Loucy (cell line): ENCODE results near the gene PPP1R15B.

Experiments
- H2AFZ ChIP-seq: fragments of 200-600 bp; sonication (generic); 2 replicates; pipeline ENCODE4 v1.6.0; 2016; ENCODE audit warnings: antibody characterized with exemption, mild to moderate bottlenecking, low read length, moderate library complexity
- H3F3A ChIP-seq: fragments of 200-600 bp; 2 replicates; pipeline ENCODE4 v1.6.0; 2016; ENCODE audit warnings: antibody characterized with exemption, low read depth, mild to moderate bottlenecking
- H3K27me3 ChIP-seq: fragments of 200-600 bp; sonication (generic); 2 replicates; pipeline ENCODE4 v1.6.1; 2014; ENCODE audit warnings: low read length, mild to moderate bottlenecking; ENCODE audit not compliant: insufficient read depth, poor library complexity, severe bottlenecking
- H3K36me3 ChIP-seq: fragments of 200-600 bp; sonication (generic); 2 replicates; pipeline ENCODE4 v1.6.1; 2016; ENCODE audit warnings: low read length; ENCODE audit not compliant: insufficient read depth
- H3K4me1 ChIP-seq: fragments of 200-600 bp; sonication (generic); 2 replicates; pipeline ENCODE4 v1.5.1; 2014; ENCODE audit warnings: low read length, mild to moderate bottlenecking; ENCODE audit not compliant: insufficient read depth, poor library complexity, severe bottlenecking
- H3K4me2 ChIP-seq: fragments of 200-600 bp; sonication (generic); 2 replicates; pipeline ENCODE4 v1.6.0; 2014; ENCODE audit warnings: antibody characterized with exemption, low read length, low read depth, mild to moderate bottlenecking; ENCODE audit not compliant: poor library complexity, severe bottlenecking
- H3K4me3 ChIP-seq: fragments of 200-600 bp; sonication (generic); 2 replicates; pipeline ENCODE4 v1.5.1; 2014; ENCODE audit warnings: low read length, mild to moderate bottlenecking, mixed read lengths; ENCODE audit not compliant: poor library complexity, severe bottlenecking
- H3K79me2 ChIP-seq: fragments of 200-600 bp; sonication (generic); 2 replicates; pipeline ENCODE4 v1.6.1; 2014; ENCODE audit warnings: low read length; ENCODE audit not compliant: insufficient read depth
- H3K9ac ChIP-seq: fragments of 200-600 bp; sonication (generic); 2 replicates; pipeline ENCODE4 v1.6.0; 2014; ENCODE audit warnings: mild to moderate bottlenecking, low read depth, low read length, moderate library complexity; ENCODE audit not compliant: poor library complexity, severe bottlenecking
- H3K9me2 ChIP-seq: fragments of 200-600 bp; sonication (generic); replicated peaks from 2 replicates; pipeline ENCODE4 v1.6.1; 2016; ENCODE audit warnings: low read depth, low read length, mixed read lengths
- H3K9me3 ChIP-seq: fragments of 200-600 bp; sonication (generic); 2 replicates; pipeline ENCODE4 v1.6.1; 2014; ENCODE audit warnings: mild to moderate bottlenecking, antibody characterized with exemption, low read length, low read depth; ENCODE audit not compliant: insufficient read depth
- H4K20me1 ChIP-seq: fragments of 200-600 bp; sonication (generic); 2 replicates; pipeline ENCODE4 v1.6.0; 2014; ENCODE audit warnings: antibody characterized with exemption, low read length, mild to moderate bottlenecking; ENCODE audit not compliant: insufficient read depth, poor library complexity, severe bottlenecking
- EZH2phosphoT487 ChIP-seq: fragments of 200-600 bp; IDR thresholded peaks from 2 replicates; pipeline ENCODE4 v1.6.1; 2018; ENCODE audit warnings: antibody characterized with exemption, mild to moderate bottlenecking, moderate library complexity, borderline replicate concordance
- TF ChIP-seq, protein P1 (sequence below): fragments of 200-600 bp; sonication (generic); conservative IDR thresholded peaks from 2 replicates; pipeline ENCODE4 v1.5.1; 2014; ENCODE audit warnings: mild to moderate bottlenecking, antibody characterized with exemption, low read length

Gene PPP1R15B

DNA sequence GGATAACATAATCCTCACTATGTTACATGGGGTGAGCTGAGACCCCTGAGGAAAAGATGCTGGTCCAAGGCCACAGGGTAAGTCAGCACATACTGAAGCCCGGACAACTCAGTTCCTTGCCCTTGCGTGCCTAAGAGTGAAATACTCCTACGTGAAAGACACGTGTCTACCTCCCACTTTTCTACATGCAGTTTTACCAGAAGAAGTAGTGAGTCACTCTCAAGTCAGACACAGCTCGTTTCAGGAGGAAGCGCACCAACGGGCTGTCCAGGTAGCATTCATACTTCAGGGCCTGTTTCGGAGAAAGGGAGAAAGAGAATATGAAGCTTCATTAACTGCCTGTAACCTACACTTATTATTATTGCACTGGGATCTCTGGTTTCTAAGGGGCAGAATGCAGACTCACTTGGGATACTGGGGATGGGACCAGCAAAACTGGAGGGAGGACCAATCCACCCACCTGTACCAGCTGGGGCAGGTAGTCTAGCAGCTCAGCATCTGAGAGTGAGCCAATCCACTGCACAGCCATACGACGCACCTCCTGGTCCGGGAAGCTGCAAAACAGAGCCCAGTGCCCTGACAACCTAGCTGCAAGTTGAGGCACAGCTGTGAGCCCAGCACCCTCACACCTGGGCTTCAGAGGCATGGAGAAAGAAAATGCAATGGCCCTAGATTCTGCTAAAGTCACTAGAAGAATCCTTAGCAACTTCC, 32.4 kb upstream of the PPP1R15B start:
- H3K79me2 ChIP-seq: no peaks in the 10 kb centered on the region
- no peak overlapping the region for H3K4me3 ChIP-seq
- H2AFZ ChIP-seq: no peak overlapping the region
- no peak overlapping the region for H3K4me2 ChIP-seq
- peaks cover 3% of the 10 kb centered on the region for H4K20me1 ChIP-seq
- no peaks in the 10 kb centered on the region for H3K27me3 ChIP-seq
- no peak overlapping the region for H3K9ac ChIP-seq
- H3K9me2 ChIP-seq: no peaks in the 10 kb centered on the region
- H3K4me1 ChIP-seq: peaks cover 15% of the 10 kb centered on the region
- H3F3A ChIP-seq: no peaks in the 10 kb centered on the region
- TF ChIP-seq EZH2phosphoT487: no peak
- TF ChIP-seq, protein P1, sequence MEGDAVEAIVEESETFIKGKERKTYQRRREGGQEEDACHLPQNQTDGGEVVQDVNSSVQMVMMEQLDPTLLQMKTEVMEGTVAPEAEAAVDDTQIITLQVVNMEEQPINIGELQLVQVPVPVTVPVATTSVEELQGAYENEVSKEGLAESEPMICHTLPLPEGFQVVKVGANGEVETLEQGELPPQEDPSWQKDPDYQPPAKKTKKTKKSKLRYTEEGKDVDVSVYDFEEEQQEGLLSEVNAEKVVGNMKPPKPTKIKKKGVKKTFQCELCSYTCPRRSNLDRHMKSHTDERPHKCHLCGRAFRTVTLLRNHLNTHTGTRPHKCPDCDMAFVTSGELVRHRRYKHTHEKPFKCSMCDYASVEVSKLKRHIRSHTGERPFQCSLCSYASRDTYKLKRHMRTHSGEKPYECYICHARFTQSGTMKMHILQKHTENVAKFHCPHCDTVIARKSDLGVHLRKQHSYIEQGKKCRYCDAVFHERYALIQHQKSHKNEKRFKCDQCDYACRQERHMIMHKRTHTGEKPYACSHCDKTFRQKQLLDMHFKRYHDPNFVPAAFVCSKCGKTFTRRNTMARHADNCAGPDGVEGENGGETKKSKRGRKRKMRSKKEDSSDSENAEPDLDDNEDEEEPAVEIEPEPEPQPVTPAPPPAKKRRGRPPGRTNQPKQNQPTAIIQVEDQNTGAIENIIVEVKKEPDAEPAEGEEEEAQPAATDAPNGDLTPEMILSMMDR: no peak
- H3K9me3 ChIP-seq: no peaks in the 10 kb centered on the region
- H3K36me3 ChIP-seq: peaks cover 83% of the 10 kb centered on the region

DNA sequence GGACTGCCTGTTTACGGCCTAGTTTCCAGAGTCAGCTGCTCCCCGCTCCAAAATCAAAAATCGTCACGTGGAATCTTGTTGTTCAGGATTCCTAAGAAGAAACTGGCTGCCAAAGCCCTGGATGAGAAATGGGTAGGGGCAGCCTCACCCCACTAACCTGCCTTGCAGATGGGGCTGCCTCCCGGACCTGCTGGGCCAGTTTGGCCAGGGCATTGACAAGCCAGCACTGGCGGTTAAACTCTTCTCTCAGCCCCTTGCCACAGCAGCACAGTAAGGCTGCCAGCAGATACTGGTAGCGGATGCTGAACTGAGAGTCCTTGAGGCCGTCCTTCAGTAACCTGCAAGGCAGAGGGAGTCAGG, 31.6 kb upstream of the PPP1R15B start:
- Histone ChIP-seq H3K36me3 (peaks cover 84% of the 10 kb centered on the region), H3K4me1 (peaks cover 11% of the 10 kb centered on the region), H3K9me2 (no peaks in the 10 kb centered on the region), H3K27me3 (no peaks in the 10 kb centered on the region), H3K4me3 (no peak overlapping the region), H3F3A (no peaks in the 10 kb centered on the region), H3K9me3 (no peaks in the 10 kb centered on the region), H3K9ac (no peak overlapping the region), H2AFZ (no peak overlapping the region), H4K20me1 (peaks cover 3% of the 10 kb centered on the region), H3K79me2 (no peaks in the 10 kb centered on the region), H3K4me2 (no peak overlapping the region)
- TF ChIP-seq EZH2phosphoT487: no peak
- TF ChIP-seq, protein P1: no peak

DNA sequence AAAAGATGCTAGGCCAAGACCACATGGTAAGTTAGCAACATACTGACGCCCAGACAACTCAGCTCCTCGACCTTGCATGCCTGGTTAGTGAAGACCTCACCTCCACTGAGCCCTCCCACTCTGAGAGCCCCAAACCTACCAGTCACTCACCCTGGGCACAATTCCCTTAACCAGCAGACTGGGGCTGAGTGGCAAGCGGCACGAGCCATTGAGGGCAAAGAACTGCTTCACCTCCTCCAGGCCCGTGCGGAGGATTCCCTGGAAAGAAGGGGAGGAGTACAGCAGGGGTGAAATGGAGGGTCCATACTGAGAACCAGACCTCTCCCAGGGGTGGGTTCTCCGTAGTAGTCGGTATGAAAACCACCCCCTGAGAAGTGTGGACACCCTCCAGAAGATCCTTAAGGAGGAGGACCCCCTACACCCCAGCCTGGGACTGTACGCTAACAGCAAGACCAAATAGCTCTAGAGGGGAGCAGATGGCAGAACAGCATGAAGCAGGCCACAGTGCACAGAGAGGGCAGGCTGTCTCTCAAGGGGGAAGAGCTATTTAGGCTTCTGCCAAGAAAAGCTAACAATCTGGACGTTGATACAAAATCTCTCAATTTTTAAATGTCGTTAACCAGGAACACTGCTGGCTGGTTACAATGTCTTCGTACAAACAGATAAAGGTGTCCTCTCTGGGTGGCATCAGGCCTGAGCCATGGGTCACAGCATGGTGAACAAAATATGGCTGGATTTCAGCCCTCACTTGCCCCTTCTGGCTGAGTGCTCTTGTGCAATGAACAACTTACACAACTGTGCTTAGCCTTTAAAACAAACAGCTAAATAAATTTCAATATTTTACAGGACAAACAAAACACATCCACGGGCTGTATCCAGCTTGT, 31.0 kb upstream of the PPP1R15B start:
- H3K36me3 ChIP-seq: peaks cover 86% of the 10 kb centered on the region

More for the DNA sequence above, 31.0 kb upstream of the PPP1R15B start:
- Histone ChIP-seq H3K27me3 (no peaks in the 10 kb centered on the region), H3K79me2 (no peaks in the 10 kb centered on the region), H3K4me1 (peaks cover 11% of the 10 kb centered on the region), H3K4me2 (no peak overlapping the region), H4K20me1 (peaks cover 3% of the 10 kb centered on the region), H2AFZ (no peak overlapping the region), H3K4me3 (no peak overlapping the region), H3K9ac (no peak overlapping the region), H3K9me3 (no peaks in the 10 kb centered on the region), H3K9me2 (no peaks in the 10 kb centered on the region), H3F3A (no peaks in the 10 kb centered on the region)
- TF ChIP-seq, protein P1: no peak
- TF ChIP-seq EZH2phosphoT487: no peak
